B cell (primary cell): ENCODE results near the gene ARHGAP42.

ENCODE experiments used
- EZH2 ChIP-seq: IDR thresholded peaks from 2 replicates; pipeline ENCODE4 v1.6.1; 2012; ENCODE audit warnings: borderline replicate concordance, low read depth, mild to moderate bottlenecking, moderate library complexity, low read length; ENCODE audit not compliant: insufficient read depth, poor library complexity, severe bottlenecking
- TF ChIP-seq, protein P1 (sequence below): fragments of 200-600 bp; IDR thresholded peaks from one replicate; pipeline ENCODE4 v1.8.0; 2022; ENCODE audit warnings: antibody characterized with exemption, mild to moderate bottlenecking

DNA sequence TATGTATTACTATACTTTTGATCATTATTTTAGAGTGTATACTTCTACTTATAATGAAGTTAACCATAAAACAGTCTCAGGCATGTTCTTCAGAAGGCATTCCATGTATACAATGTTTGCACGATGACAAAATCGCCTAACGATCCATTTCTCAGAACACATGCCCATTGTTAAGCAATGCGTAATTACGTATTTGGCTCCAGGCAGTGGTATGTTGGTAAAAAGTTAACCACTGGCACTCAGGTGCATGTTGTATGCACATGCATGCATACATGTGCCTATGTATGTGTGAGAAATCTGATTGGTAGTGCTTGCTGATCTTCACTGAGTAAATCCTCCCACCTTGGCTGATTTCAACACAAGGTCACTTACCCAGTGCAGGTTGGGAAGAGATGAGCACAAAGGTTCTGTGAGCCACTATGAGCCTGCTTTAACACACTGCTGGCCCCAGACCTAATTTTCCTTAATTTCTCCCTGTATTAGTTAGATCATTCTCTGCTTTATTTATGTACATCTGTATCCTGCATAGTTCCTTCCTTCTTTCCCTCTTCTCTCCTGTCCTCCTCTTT lies 164.6 kb downstream of the ARHGAP42 start:
- TF ChIP-seq, protein P1, sequence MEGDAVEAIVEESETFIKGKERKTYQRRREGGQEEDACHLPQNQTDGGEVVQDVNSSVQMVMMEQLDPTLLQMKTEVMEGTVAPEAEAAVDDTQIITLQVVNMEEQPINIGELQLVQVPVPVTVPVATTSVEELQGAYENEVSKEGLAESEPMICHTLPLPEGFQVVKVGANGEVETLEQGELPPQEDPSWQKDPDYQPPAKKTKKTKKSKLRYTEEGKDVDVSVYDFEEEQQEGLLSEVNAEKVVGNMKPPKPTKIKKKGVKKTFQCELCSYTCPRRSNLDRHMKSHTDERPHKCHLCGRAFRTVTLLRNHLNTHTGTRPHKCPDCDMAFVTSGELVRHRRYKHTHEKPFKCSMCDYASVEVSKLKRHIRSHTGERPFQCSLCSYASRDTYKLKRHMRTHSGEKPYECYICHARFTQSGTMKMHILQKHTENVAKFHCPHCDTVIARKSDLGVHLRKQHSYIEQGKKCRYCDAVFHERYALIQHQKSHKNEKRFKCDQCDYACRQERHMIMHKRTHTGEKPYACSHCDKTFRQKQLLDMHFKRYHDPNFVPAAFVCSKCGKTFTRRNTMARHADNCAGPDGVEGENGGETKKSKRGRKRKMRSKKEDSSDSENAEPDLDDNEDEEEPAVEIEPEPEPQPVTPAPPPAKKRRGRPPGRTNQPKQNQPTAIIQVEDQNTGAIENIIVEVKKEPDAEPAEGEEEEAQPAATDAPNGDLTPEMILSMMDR: no peak
- TF ChIP-seq EZH2: no peak
